GM12872 (cell line): Measurements from ENCODE around the gene GPR63.

Experiments
- CTCF ChIP-seq: IDR thresholded peaks from 3 replicates; pipeline ENCODE4 v1.5.1; 2011; ENCODE audit warnings: low read depth, mild to moderate bottlenecking, low read length, moderate library complexity; ENCODE audit not compliant: insufficient read depth

Gene GPR63

GRCh38 chr6:96864216-96865054 is 27.2 kb upstream of the GPR63 start:
- no peak for TF ChIP-seq CTCF

- no peak for TF ChIP-seq CTCF
Measured at GRCh38 chr6:96862560-96862959, 25.3 kb upstream of the GPR63 start.

- no peak for TF ChIP-seq CTCF
Measured at GRCh38 chr6:96861588-96861987, 24.3 kb upstream of the GPR63 start.

- no peak for TF ChIP-seq CTCF
Measured at GRCh38 chr6:96856856-96857255, 19.6 kb upstream of the GPR63 start.

- TF ChIP-seq CTCF, result no peak
Measured at GRCh38 chr6:96853083-96853482, 15.8 kb upstream of the GPR63 start.

GRCh38 chr6:96852605-96853004 is 15.3 kb upstream of the GPR63 start:
- no peak for TF ChIP-seq CTCF

- no peak for TF ChIP-seq CTCF
Measured at GRCh38 chr6:96851858-96852257, 14.6 kb upstream of the GPR63 start.
